HG03175 (cell line): Measurements from ENCODE around the gene MAD1L1.
"Not testable (repeated sequence)": the region's sequence is repeated elsewhere in the genome, so short reads cannot be mapped to it uniquely, and the experiment has no call there.

Experiments used
- ATAC-seq: cut with Tn5 transposase; IDR thresholded peaks from one replicate; pipeline ENCODE4 v1.9.1; 2021; ENCODE audit warnings: mild to moderate bottlenecking, moderate library complexity; ENCODE audit not compliant: unreplicated experiment

MAD1L1 gene

DNA sequence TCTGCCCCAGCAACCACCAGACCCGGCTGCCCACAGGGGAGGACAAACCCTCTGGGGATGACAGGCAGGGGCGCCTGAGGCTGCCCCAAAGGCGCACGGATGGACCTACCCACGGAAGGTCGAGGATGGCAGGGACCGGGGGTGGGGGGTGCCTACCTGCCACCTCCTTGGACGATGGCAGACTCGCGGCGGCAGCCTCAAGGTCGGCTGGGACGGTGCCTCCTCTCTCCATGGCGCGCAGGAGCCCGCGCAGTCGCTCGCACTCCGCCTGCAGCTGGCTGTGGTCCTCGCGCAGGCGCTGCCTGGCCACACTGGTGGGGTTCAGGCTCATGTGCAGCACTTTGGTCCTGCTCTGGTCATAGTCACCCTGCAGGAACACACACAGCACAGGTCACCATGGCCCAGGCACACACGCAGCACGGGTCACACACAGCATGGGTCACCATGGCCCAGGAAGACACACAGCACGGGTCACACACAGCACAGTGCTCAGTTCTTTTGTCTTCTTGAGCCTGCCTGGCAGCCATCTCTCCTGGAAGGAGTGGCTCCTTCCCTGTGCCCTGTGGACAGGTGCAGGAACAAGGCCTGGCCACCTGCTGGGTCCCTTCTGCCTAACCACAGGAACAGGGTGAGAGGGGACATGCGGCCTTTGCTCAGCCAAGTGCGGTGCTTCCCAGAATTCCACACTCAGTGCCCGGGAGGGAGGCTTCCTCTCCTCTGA is 296.1 kb downstream of the MAD1L1 start:
- ATAC-seq, result no peak

DNA sequence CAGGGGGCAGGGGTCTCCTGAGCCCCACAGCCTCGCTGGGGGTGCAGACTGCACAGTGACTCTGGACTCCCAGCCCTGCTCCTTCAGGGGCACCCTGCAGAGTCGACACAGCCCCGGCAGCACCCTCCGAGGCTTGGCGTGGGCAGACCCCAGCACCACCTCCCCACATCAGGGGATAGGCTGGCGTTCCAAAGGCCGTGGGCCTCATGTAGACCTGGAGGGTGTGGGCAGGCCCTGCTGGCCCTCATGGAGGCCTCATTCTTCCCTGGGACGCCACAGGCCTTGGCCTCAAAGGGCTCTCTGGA is 296.8 kb downstream of the MAD1L1 start:
- no peak for ATAC-seq

DNA sequence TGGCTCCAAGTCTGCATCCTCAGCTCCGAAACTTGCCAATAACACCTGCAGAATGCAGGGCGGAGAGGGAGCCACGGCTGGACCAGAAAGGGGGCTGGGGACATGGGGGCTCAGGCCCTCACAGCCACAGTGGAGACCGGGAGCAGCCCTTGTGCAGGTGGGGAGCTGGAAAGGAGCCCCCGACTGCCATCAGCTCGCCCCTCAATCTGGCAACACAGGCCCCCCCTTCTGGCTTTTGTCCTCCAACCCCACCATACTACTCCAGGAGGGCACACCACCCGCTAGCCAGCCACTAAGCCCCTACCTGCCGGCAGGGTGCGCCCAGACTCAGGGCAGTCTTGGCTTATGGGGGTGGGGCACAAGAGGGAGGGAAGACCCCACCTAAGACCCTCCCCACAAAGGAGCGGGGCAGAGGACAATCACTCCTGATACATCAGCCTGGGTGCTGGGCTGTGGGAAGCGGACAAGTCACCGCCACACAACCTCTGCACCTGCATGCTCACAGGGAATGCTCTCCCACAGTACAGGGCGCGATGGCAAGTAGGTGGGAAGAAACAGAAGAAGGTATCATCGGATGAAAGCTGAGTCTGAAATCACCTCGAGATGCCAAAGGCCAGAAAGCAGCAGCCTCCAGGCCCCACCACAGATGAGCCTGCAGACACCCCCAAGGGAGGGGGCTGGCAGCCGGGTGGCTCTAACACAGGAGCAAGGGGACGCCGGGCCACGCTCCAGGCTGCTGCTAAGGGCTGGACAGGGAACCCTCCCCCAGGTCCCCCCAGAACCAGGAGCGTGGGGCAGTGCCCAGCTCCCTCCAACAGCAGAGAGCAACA is 297.4 kb downstream of the MAD1L1 start:
- no peak for ATAC-seq

DNA sequence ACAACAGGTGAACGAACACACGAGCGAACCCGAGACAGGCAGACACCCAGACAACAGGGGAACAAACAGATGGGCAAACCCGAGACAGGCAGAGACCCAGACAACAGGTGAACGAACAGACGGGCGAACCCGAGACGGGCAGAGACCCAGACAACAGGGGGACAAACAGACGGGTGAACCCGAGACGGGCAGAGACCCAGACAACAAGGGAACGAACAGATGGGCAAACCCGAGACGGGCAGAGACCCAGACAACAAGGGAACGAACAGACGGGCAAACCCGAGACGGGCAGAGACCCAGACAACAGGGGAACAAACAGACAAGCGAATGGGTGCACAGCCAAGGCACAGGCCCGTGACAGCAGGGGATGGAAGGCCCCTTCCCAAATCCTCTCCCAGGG is 298.0 kb downstream of the MAD1L1 start:
- ATAC-seq, result no peak

DNA sequence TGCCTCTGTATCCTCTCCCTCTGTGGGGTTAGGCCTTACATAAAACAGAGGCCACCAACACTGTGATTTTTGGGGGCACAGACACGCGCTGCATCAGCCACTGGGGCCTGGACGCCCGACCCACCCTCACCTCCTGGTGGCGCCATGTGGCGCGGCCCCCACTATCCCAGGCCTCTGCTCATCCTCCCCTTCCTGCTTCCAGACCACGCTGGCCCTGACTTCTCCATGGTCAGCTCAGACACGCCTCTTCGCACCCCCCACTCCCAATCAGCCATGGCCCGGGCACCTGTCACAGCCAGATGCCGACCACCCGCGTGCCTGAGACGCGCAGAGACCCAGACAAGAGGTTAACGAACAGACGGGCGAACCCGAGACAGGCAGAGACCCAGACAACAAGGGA is 298.7 kb downstream of the MAD1L1 start:
- ATAC-seq, result no peak

DNA sequence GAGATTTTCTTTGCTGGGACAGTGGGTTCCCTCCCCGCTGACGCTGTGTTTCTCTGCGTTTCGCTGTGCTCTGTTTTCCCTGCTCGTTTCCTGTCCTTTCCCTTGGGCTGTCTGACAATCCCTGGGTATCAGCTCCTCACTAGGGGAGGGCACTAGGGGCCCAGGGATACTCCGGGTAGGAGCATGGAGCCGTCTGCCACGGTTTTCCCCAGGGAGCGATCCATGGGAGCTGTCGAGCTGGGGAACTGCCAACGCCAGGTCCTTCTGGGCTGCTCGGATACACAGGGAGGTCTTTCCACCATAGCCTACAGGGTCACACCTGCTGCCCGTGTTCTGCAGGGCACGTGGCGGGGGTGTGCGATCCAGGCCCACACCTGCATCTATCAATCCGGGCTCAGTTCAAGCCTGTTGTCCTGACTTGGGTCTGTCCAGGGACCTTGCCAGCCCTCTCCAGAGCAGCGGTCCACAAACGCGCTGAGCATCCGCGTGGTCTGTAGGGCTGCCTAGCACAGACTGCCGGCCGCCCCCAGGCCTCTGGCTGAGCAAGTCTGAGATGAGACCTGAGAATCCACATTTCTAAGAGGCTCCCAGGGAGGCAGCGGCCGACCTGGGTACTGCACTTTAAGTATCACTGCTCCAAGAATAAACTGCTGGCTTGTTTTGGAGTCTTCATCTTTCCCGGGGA is 299.5 kb downstream of the MAD1L1 start:
- no peak for ATAC-seq

DNA sequence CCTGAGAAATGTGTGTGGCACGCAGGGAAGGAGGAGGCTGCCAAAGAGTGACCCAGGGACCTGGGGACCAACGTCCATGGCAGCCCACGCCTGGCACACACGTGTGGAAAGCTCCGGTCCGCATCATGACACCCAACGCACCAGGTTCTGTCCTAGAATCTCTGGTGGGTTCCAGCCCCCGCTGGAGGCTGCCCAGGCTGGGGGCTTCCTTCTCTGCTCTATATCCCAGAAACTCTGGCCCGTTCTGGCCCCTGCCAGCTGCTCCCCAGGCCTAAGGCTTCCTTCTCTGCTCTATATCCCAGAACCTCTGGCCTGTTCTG is 300.8 kb downstream of the MAD1L1 start:
- ATAC-seq, result no peak

DNA sequence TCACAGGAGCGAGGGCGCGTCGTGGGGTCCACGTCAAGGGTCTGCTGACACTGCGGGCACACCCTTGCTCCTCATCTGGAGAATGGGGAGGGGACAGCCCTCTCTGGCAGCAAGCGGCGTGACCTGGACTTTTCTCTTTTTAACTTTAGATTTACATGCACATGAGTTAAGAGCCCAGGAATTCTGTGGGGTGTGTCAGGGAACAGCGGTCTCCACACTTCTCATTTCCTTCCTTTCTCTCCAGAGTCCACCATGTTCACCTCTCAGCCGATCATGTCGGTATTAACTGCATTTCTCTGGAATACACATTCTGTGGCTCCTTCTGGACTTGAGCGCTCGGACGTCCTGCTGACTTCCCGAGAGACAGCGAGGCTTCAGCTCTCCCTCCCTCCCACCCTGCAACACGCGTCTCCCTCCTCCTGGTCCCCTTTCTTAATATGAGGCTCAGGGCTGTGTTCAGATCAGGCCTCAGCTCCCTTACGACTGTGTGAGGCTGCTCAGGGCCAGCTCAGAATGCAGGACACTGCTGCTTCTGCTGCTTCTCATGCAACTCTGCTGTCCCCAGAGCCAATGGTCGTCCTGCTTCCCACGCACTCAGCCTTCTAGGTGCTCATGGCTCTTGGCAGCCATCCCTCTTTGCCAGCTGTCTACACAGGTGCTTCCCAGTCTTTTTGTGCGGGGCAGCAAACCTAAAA is 301.3 kb downstream of the MAD1L1 start:
- ATAC-seq, result no peak

DNA sequence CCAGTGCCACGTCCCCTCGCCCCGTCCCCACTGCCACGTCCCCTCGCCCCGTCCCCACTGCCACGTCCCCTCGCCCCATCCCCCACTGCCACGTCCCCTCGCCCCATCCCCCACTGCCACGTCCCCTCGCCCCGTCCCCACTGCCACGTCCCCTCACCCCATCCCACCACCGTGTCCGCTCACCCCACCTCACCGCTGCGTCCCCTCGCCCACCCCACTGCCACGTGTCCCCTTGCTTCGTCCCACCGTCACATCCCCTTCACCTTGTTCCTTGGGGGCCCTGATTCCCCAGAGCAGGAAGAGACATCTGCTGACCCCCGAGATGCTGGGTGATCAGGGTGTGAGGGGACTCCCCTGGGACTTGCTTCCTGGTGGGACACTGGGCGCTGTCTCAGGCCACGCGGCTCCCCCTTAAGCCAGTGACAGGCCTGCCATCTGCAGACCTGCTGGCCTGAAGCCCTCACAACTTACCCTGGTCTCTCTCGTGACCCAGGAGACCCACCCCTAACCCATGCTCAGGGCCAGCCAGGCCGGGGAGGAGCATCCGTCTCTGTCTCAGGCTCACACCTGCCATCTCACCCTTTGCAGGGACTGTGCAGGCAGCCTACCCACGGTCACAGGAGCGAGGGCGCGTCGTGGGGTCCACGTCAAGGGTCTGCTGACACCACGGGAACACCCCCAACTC is 302.2 kb downstream of the MAD1L1 start:
- ATAC-seq, result no peak

DNA sequence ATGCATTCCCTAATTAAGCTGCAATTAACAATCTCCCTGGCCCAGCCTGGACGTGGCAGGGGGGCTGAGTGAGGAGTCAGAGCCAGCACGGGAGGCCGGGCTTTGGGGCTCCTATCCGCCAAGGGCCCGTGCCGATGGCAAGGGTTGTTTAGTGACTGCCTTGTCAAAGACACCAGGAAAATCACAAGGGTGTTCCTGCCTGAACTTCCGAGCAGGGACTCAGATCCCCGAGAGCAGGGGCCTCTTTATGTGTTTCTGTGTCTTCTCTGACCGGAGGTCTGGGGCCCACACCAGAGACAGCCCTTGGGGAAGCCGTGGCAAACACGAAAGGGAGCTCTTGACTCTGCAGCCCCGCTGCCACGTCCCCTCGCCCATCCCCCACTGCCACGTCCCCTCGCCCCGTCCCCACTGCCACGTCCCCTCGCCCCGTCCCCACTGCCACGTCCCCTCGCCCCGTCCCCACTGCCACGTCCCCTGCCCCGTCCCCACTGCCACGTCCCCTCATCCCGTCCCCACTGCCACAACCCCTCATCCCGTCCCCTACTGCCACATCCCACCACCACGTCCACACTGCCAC is 303.3 kb downstream of the MAD1L1 start:
- not testable (repeated sequence) for ATAC-seq

DNA sequence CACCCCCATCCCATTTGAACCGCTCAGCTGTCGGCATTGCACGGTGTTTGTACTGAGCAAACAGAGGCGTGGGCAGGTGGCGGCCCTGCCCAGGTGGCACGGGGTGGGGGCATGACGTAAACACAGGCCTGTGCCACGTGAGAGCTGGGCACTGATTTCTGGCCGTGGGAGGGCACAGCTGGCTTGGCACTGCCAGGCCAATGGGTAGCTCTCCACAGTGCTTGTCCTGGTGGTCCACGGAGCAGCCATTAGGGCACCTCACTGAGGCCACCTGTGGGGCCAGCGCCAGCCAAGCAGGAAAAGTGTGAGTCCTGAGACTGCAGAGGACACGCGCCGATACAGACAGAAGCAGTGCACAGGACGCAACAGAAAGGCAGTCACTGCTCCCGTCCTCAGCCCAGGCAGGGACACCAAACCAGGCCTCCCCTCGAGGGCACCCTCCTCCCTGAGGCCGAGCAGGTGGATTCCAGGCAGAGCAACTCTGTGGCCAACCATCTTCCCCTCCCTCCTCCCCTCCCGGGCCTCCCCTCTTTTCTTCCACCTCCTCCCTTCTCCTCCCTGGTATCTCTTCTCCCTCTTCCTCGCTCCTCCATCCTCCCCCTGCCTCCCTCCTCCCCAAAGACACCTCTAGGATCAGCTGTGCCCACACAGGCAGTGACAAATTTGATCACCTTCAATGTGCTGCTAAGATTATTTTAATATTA is 303.9 kb downstream of the MAD1L1 start:
- no peak for ATAC-seq

DNA sequence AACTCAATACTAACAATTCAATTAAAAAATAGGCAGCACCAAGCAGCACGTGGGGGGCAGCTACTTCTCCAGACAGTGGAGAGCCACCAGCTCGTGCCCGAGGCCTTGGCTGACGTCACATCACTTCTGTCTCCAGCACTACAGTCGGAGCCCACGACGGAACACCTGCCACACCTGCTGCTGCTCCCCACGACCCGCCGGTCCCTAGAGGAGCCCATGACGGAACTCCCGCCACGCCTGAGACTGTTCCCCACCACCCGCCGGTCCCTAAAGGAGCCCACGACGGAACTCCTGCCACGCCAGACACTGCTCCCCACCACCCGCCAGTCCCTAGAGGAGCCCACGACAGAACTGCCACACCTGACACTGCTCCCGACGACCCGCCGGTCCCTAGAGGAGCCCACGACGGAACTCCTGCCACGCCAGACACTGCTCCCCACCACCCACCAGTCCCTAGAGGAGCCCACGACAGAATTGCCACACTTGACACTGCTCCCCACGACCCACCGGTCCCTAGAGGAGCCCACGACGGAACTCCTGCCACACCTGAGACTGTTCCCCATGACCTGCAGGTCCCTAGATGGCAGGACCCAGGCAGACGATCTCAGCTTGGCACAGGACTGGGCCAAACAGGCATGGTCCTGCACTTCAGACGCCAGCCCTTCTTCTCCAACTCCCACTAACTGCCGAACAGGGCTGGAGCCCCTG is 304.7 kb downstream of the MAD1L1 start:
- ATAC-seq, result no peak

DNA sequence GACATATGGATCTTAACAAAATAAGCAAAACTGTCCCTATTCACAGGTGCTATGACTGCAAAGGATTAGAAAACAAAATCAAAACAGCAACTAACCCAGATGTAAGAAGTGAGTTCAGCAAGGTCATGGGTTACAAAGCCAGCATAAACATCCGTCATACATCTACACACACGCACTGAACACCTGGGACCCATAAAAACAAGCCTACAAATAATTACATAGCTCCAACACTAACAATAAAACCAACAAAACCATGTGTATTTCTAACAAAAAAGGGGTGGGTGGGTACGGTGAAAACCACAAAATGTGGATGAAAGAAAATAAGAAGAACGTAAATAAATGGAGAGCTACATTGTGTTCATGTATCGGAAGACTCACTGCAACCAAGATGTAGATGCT is 305.8 kb downstream of the MAD1L1 start:
- no peak for ATAC-seq

DNA sequence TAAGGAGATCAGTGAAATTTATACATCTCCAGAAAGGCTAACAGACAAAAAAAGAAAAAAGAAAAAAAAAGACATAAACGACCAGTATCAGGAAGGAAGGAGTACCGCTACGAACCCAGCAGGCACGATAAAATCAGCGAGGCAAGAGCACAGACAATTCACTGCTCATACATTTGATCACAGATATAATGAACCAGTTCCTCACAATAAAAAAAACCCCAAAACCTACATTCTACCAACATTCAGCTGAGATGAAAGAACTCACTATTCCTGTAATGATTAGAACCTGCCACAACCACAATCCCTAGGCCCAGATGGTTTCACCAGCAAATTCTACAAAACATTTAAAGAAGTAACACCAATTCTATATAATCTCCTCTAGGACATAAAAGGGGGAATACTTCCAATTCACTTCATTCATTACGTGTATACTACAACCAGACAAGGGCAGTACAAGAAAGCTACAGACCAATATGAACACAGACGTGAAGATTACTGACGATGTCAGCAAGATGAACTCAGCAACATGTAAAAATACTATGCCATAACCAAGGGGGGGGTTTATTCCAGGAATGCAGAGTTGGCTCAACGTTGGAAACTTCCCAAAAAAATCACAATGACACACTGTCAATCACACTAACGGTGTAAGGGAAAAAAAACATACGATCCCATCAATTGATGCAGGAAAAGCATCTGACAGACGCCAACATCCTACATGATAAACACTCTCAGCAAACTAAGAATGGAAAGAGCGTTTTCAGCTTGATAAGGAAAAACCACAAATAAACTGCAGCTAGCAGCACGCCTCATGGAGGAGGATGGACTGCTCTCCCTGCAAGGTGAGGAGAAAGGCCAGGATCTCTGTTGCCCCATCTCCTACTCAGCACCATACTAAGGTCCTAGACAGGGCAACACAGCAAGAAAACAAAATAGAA is 306.5 kb downstream of the MAD1L1 start:
- no peak for ATAC-seq

DNA sequence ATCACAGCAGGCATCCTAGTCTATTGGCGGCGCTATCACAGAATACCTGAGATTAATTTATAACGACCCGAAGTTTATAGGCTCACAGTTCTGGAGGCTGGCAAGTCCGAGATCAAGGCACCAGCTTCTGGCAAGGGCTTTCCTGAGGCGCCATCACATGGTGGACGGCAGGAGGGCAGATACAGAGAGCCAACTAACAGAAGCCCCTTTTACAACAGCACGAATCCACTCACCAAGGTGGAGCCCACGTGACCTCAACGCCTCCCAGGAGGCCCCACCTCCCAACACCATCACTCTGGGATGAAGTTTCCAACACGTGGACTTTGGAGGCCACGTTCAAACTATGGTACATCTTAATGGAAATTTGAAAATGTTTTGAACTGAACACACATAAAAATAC is 307.4 kb downstream of the MAD1L1 start:
- no peak for ATAC-seq

DNA sequence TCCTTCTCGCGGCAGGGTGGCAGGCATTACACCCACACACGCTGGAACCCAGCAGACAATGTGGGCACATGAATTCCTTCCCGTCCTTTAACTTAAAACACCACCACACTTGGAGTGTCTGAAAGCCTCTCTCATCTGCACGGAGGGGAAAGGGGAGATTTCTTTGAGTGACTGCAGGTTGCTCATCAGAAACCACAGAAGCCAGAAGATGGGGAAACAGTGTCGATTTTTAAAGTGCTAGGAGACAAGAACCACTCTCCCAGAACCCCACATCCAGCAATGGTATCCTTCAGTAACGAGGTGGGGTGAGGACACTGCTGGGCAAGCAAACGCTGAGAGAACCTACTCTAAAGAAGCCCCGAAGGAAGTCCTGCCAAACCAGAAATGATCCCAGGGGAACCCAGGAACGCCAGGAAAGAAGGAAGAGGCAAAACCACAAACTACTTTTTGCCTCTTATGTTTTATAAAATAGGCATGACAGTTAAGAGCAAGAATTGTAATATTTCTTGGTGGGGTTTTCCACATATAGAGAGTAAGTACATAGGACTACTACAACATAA is 308.4 kb downstream of the MAD1L1 start:
- ATAC-seq, result no peak

DNA sequence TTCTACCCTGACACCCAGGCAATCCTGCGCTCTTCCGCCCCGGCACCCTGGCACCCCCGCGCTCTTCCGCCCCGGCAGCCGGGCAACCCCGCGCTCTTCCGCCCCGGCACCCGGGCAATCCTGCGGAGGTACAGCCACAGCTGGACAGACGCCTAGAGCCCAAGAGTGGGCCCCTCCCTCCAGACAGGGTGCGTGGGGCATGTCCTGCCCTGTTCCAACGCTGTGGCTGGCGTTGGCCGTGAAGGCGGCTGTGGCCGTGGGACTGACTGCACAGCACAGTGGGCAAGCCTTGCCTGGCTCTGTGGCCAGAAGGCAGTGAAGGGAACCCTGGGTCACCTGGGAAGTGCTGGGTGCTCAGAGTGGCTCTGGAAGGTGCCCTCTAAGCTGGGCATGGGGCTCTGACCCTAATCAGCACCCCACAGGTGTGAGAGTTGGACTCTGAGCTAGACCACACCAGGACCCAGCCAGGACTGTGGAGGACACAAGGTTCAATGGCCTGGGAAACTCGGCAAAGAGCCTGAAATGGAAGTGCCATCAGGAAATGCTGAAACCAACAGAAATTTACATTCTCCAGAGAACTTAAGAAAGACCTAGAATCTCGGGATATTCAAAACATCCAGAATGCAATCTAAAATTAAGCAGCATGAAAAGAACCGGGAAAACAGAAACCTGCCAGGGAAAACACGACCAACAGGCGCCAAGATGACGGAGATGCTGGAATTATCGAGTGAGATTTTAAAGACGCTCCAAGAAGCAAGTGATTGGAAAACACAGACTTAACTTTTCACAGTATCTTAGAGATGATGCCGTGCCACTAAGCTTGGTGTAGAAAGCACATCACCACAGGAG is 309.1 kb downstream of the MAD1L1 start:
- no peak for ATAC-seq
